HepG2 (cell line): ENCODE measurements around the gene CENPE. TPM values are rescaled to one million over a fixed set of nuclear protein-coding genes. Genes with fewer than 3 reads are reported as not detected.
A peak's percentile ranks its signal among the peaks of the same experiment; 100 is the strongest.

ENCODE experiments used
- ARHGAP35 ChIP-seq: sonication (generic); formaldehyde crosslinking; IDR thresholded peaks from 2 replicates; pipeline ENCODE4 v1.9.0; 2022; ENCODE audit warnings: mild to moderate bottlenecking, inconsistent platforms, moderate library complexity, missing genetic modification reagents, borderline replicate concordance
- ATF6 ChIP-seq: sonication (generic); formaldehyde crosslinking; conservative IDR thresholded peaks from 2 replicates; pipeline ENCODE4 v1.4.0; 2020; ENCODE audit warnings: missing genetic modification reagents
- FIP1L1 ChIP-seq: fragments of 200-400 bp; formaldehyde crosslinking; IDR thresholded peaks from 2 replicates; pipeline ENCODE4 v1.6.1; 2018; ENCODE audit warnings: low read depth, mild to moderate bottlenecking, low read length, moderate library complexity, borderline replicate concordance; ENCODE audit not compliant: insufficient read depth
- FLYWCH1 ChIP-seq: sonication (generic); formaldehyde crosslinking; IDR thresholded peaks from 2 replicates; pipeline ENCODE4 v1.8.1; 2023; ENCODE audit warnings: mild to moderate bottlenecking, missing genetic modification reagents
- HNRNPLL ChIP-seq: fragments of 200-400 bp; formaldehyde crosslinking; IDR thresholded peaks from 2 replicates; pipeline ENCODE4 v1.6.1; 2017; ENCODE audit warnings: mild to moderate bottlenecking, low read depth, low read length; ENCODE audit not compliant: poor library complexity, severe bottlenecking
- MYC ChIP-seq: sonication (generic); formaldehyde crosslinking; IDR thresholded peaks from 2 replicates; pipeline ENCODE4 v1.9.0; 2021; ENCODE audit warnings: missing genetic modification reagents, borderline replicate concordance
- NFAT5 ChIP-seq: sonication (generic); formaldehyde crosslinking; IDR thresholded peaks from 2 replicates; pipeline ENCODE4 v1.4.0; 2020; ENCODE audit warnings: missing genetic modification reagents
- NFKBIZ ChIP-seq: IDR thresholded peaks from 2 replicates; pipeline ENCODE4 v1.6.1; 2018; ENCODE audit warnings: missing genetic modification reagents, missing compliant biosample characterization
- NR2F6 ChIP-seq, 2 experiments: IDR thresholded peaks; 2 replicates each; pipeline ENCODE4 v1.6.1; 2016; ENCODE audit warnings: antibody characterized with exemption in 1 of 2, mild to moderate bottlenecking in 1 of 2
- RAD21 ChIP-seq: fragments of 450-650 bp; formaldehyde crosslinking; IDR thresholded peaks from 2 replicates; pipeline ENCODE4 v1.5.0; 2020; ENCODE audit warnings: mild to moderate bottlenecking
- SMARCE1 ChIP-seq: fragments of 450-650 bp; IDR thresholded peaks from 2 replicates; pipeline ENCODE4 v1.6.1; 2017; ENCODE audit warnings: borderline replicate concordance
- SMC3 ChIP-seq: IDR thresholded peaks from 2 replicates; pipeline ENCODE4 v1.6.1; 2011; ENCODE audit warnings: low read length, improper control_type of control experiment
- STAG1 ChIP-seq: sonication (generic); formaldehyde crosslinking; IDR thresholded peaks from 2 replicates; pipeline ENCODE4 v1.4.0; 2020; ENCODE audit warnings: missing genetic modification reagents
- ZFX ChIP-seq: sonication (generic); formaldehyde crosslinking; IDR thresholded peaks from 2 replicates; pipeline ENCODE4 v1.4.0; 2020; ENCODE audit warnings: mild to moderate bottlenecking, low read depth, missing genetic modification reagents, moderate library complexity
- ZMYM4 ChIP-seq: sonication (generic); formaldehyde crosslinking; IDR thresholded peaks from 2 replicates; pipeline ENCODE4 v1.8.1; 2023; ENCODE audit warnings: mild to moderate bottlenecking, missing genetic modification reagents
- ZNF558 ChIP-seq: sonication (generic); formaldehyde crosslinking; IDR thresholded peaks from 2 replicates; pipeline ENCODE4 v1.9.0; 2022; ENCODE audit warnings: mild to moderate bottlenecking, missing genetic modification reagents, borderline replicate concordance
- ZNF644 ChIP-seq: IDR thresholded peaks from 2 replicates; pipeline ENCODE4 v1.6.1; 2016; ENCODE audit warnings: low read depth
- polyA plus RNA-seq, 8 experiments: library from polyadenylated mRNA; depleted of rRNA in 3 of 8; stranded (reverse) in 7 of 8; unstranded in 1 of 8; fragments of >200 nt; fragmentation: Illumina TruSeq in 4 of 8; extraction: Trizol in 4 of 8; gene quantifications; 2 replicates each; pipeline versions ENCODE4 v1.2.1 to v1.2.3, GENCODE V29; 2011 to 2016; ENCODE audit warnings: low read depth in 4 of 8, missing spikeins in 1 of 8, mixed read lengths in 1 of 8; ENCODE audit not compliant: insufficient read depth in 1 of 8
- total RNA-seq, 5 experiments: library from RNA; depleted of rRNA; stranded (reverse); fragments of >200 nt; fragmentation: Illumina TruSeq; extraction: Trizol; gene quantifications; 2 replicates each; pipeline ENCODE4 v1.2.3, GENCODE V29; 2016; ENCODE audit warnings: low read depth in 1 of 5
- TF ChIP-seq, protein P1 (sequence below): sonication (generic); formaldehyde crosslinking; IDR thresholded peaks from 2 replicates; pipeline ENCODE4 v1.5.0; 2020; ENCODE audit warnings: mild to moderate bottlenecking, missing genetic modification reagents, moderate library complexity
- TF ChIP-seq, protein P2 (sequence below): IDR thresholded peaks from 2 replicates; pipeline ENCODE4 v1.6.1; 2012; ENCODE audit warnings: inconsistent platforms

Gene CENPE
- total and polyA plus RNA-seq, 2 of the 13 experiments (the other 11 are each of a cell fraction or from before 2014, with no cell fraction given), result 2.1 to 19.8 TPM

DNA sequence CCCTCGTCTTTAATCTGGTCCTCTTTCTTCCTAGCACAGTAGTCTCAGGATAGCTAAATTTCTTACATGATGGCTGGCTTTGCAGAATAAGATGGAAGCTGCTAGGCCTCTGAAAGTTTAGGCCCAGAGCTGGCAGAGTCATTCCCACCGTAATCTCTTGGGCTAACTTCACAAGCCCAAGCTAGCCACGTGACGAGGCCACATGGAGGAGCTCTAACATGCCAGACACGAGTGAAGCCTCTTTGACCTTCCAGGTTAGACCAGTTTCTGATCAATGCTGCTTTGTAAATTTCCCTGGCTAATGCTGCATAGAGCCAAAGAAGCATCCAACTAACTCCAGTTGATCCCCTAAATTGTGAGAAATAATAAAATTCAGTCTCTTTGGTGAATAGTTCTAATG lies 9.5 kb upstream of the CENPE start (continued):
- TF ChIP-seq NFAT5 (CRISPR knock-in tag) (no peak), SMARCE1 (no peak), STAG1 (peak; percentile 76), FIP1L1 (no peak), NFKBIZ (CRISPR knock-in tag) (no peak), ZNF558 (CRISPR knock-in tag) (no peak), MYC (0 out of 2 replicates have a peak, but pooled peaks have one; percentile 19), SMC3 (peak; percentile 63), ZMYM4 (CRISPR knock-in tag) (peak; percentile 55; the same call in 1 of the 2 replicates), ZNF644 (peak; percentile 57; the same call in 1 of the 2 replicates), ATF6 (CRISPR knock-in tag) (no peak), RAD21 (CRISPR knock-in tag) (0 out of 2 replicates have a peak, but pooled peaks have one; percentile 16), HNRNPLL (no peak), NR2F6 (IDR thresholded peaks at IDR 0.05) (no peak; the same call in 1 of the 2 replicates), NR2F6 (CRISPR knock-in tag; IDR thresholded peaks at IDR 0.05) (peak; percentile 18; the same call in 1 of the 2 replicates), FLYWCH1 (CRISPR knock-in tag) (no peak), ARHGAP35 (CRISPR knock-in tag) (no peak), ZFX (CRISPR knock-in tag) (0 out of 2 replicates have a peak, but pooled peaks have one; percentile 21)
- TF ChIP-seq, protein P1, sequence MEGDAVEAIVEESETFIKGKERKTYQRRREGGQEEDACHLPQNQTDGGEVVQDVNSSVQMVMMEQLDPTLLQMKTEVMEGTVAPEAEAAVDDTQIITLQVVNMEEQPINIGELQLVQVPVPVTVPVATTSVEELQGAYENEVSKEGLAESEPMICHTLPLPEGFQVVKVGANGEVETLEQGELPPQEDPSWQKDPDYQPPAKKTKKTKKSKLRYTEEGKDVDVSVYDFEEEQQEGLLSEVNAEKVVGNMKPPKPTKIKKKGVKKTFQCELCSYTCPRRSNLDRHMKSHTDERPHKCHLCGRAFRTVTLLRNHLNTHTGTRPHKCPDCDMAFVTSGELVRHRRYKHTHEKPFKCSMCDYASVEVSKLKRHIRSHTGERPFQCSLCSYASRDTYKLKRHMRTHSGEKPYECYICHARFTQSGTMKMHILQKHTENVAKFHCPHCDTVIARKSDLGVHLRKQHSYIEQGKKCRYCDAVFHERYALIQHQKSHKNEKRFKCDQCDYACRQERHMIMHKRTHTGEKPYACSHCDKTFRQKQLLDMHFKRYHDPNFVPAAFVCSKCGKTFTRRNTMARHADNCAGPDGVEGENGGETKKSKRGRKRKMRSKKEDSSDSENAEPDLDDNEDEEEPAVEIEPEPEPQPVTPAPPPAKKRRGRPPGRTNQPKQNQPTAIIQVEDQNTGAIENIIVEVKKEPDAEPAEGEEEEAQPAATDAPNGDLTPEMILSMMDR, result peak; percentile 76
- TF ChIP-seq, protein P2, sequence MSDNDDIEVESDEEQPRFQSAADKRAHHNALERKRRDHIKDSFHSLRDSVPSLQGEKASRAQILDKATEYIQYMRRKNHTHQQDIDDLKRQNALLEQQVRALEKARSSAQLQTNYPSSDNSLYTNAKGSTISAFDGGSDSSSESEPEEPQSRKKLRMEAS, result peak; percentile 51; the same call in 1 of the 2 replicates
